NCI-H510A treated with DMSO at 0.1 percent for 48 hours (cell line): ENCODE data around the gene PFKP.
"Not testable (repeated sequence)": the region's sequence is repeated elsewhere in the genome, so short reads cannot be mapped to it uniquely, and the experiment has no call there.

Experiments
- DNase-seq: peaks from one replicate; lab custom pipeline; 2025; lab: John Stamatoyannopoulos, UW

The PFKP gene

GRCh38 chr10:3099291-3100092 lies 32.1 kb downstream of the PFKP start:
- DNase-seq, result no peak

- DNase-seq, result no peak
Observed at GRCh38 chr10:3100093-3100792, 32.9 kb downstream of the PFKP start.

- DNase-seq, result no peak
Observed at GRCh38 chr10:3100856-3101640, 33.7 kb downstream of the PFKP start.

GRCh38 chr10:3102720-3103427 lies 35.5 kb downstream of the PFKP start:
- peak; percentile 26 for DNase-seq

- DNase-seq, result no peak
Observed at GRCh38 chr10:3103646-3104045, 36.3 kb downstream of the PFKP start.

- DNase-seq, result no peak
Observed at GRCh38 chr10:3104251-3104918, 37.0 kb downstream of the PFKP start.

GRCh38 chr10:3105166-3105565 lies 37.8 kb downstream of the PFKP start:
- no peak for DNase-seq

- DNase-seq, result no peak
Observed at GRCh38 chr10:3105905-3106304, 38.6 kb downstream of the PFKP start.

GRCh38 chr10:3106328-3106727 lies 39.0 kb downstream of the PFKP start:
- DNase-seq, result not testable (repeated sequence)

GRCh38 chr10:3106928-3107425 lies 39.6 kb downstream of the PFKP start:
- DNase-seq, result no peak

GRCh38 chr10:3107426-3107961 lies 40.1 kb downstream of the PFKP start:
- no peak for DNase-seq

- DNase-seq, result no peak
Observed at GRCh38 chr10:3108033-3108432, 40.7 kb downstream of the PFKP start.

- DNase-seq, result no peak
Observed at GRCh38 chr10:3108575-3109105, 41.3 kb downstream of the PFKP start.

GRCh38 chr10:3109196-3109595 lies 41.8 kb downstream of the PFKP start:
- DNase-seq, result no peak

- no peak for DNase-seq
Observed at GRCh38 chr10:3109633-3110032, 42.3 kb downstream of the PFKP start.

- no peak for DNase-seq
Observed at GRCh38 chr10:3110782-3111620, 43.7 kb downstream of the PFKP start.

- no peak for DNase-seq
Observed at GRCh38 chr10:3111621-3112163, 44.3 kb downstream of the PFKP start.

- DNase-seq, result no peak
Observed at GRCh38 chr10:3113343-3113720, 46.0 kb downstream of the PFKP start.

- no peak for DNase-seq
Observed at GRCh38 chr10:3115685-3116084, 48.3 kb downstream of the PFKP start.
